Occipital lobe (tissue), 2 donors: ENCODE data around the gene NTHL1. TPM values are rescaled to one million over a fixed set of nuclear protein-coding genes. Genes with fewer than 3 reads are reported as not detected.
"Not testable (repeated sequence)": the region's sequence is repeated elsewhere in the genome, so short reads cannot be mapped to it uniquely, and the experiment has no call there.

Source experiments
- DNase-seq: peaks from one replicate; lab custom pipeline; 2025; lab: John Stamatoyannopoulos, UW
- total RNA-seq: library from RNA; depleted of rRNA; stranded (reverse); fragments of >200 nt; gene quantifications from one replicate; pipeline ENCODE4 v1.2.3, GENCODE V29; 2014

The NTHL1 gene
- total RNA-seq, 1 donor from 2014 or later, result 20.3 TPM

GRCh38 chr16:2042986-2043666 lies 4.5 kb downstream of the NTHL1 start:
- DNase-seq, result no peak

- DNase-seq, result no peak
Measured at GRCh38 chr16:2042171-2042985, 5.3 kb downstream of the NTHL1 start.

- DNase-seq, result no peak
Measured at GRCh38 chr16:2040787-2041522, 6.7 kb downstream of the NTHL1 start.

- DNase-seq, result no peak
Measured at GRCh38 chr16:2040041-2040786, 7.4 kb downstream of the NTHL1 start.

- DNase-seq, result no peak
Measured at GRCh38 chr16:2039274-2040031, 8.2 kb downstream of the NTHL1 start.

- no peak for DNase-seq
Measured at GRCh38 chr16:2038382-2039231, 9.0 kb downstream of the NTHL1 start.

GRCh38 chr16:2037647-2038381 lies 9.8 kb downstream of the NTHL1 start:
- DNase-seq, result no peak

GRCh38 chr16:2037115-2037514 lies 10.5 kb downstream of the NTHL1 start:
- no peak for DNase-seq

- DNase-seq, result no peak
Measured at GRCh38 chr16:2036200-2036966, 11.3 kb downstream of the NTHL1 start.

- DNase-seq, result no peak
Measured at GRCh38 chr16:2035431-2036199, 12.0 kb downstream of the NTHL1 start.

- DNase-seq, result no peak
Measured at GRCh38 chr16:2034696-2035430, 12.8 kb downstream of the NTHL1 start.

GRCh38 chr16:2033909-2034695 lies 13.5 kb downstream of the NTHL1 start:
- DNase-seq, result not testable (repeated sequence)

- DNase-seq, result peak; percentile 76
Measured at GRCh38 chr16:2033057-2033908, 14.4 kb downstream of the NTHL1 start.

GRCh38 chr16:2032285-2033056 lies 15.2 kb downstream of the NTHL1 start:
- DNase-seq, result peak; percentile 43
